ENCODE measurements around the gene ABCC1. TPM values are rescaled to one million over a fixed set of nuclear protein-coding genes. Genes with fewer than 3 reads are reported as not detected.
A peak's percentile ranks its signal among the peaks of the same experiment; 100 is the strongest.

Gene ABCC1
- total RNA-seq, 6 experiments from 2014 or later, result 49.3 to 63.6 (median 57.1) TPM

GRCh38 chr16:15993128-15993527, 43.7 kb downstream of the ABCC1 start:
- Mint-ChIP-seq H3K9me3 (no peaks in the 10 kb centered on the region), H3K27ac (peak overlapping the region; percentile 28; the same call in 1 of the 2 replicates), H3K4me3 (no peak overlapping the region), H3K27me3 (ENCODE audit: insufficient read depth) (no peaks in the 10 kb centered on the region), H3K4me1 (ENCODE audit: low read depth) (peaks cover 81% of the 10 kb centered on the region), H3K36me3 (ENCODE audit: low read depth) (peaks cover 13% of the 10 kb centered on the region)
- DNase-seq, result no peak
- no peak for TF ChIP-seq CTCF (IDR thresholded peaks at IDR 0.05)

DNA sequence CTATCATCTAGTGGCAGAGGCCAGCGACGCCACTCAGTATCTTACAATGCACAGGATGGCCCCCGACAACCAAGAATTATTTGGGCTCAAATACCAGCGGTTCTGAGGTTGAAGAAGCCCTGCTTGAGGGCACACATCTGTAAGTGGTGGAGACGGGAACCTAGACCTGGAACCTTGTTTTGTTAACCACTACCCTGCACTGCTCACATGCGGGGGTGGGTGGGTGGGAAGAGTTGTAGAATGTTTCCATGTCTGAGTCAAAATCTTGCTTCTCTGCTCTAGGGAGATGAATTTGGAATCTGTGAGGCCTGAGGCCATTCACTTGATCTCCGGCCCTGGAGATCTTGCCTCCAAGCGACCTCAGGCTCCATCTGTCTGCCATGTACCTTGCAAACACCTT, 44.1 kb downstream of the ABCC1 start:
- H3K27me3 Mint-ChIP-seq (ENCODE audit: insufficient read depth), result no peaks in the 10 kb centered on the region
- peaks cover 13% of the 10 kb centered on the region for H3K36me3 Mint-ChIP-seq (ENCODE audit: low read depth)
- H3K9me3 Mint-ChIP-seq, result no peaks in the 10 kb centered on the region
- H3K4me1 Mint-ChIP-seq (ENCODE audit: low read depth), result peaks cover 81% of the 10 kb centered on the region
- TF ChIP-seq CTCF (IDR thresholded peaks at IDR 0.05), result no peak
- DNase-seq, result no peak
- H3K4me3 Mint-ChIP-seq, result no peak overlapping the region
- H3K27ac Mint-ChIP-seq, result peak overlapping the region; percentile 65

- H3K4me3 Mint-ChIP-seq, result peak overlapping the region; percentile 24; the same call in 1 of the 2 replicates
- peak overlapping the region; percentile 65 for H3K27ac Mint-ChIP-seq
Observed at GRCh38 chr16:15993946-15994665, 44.7 kb downstream of the ABCC1 start.

DNA sequence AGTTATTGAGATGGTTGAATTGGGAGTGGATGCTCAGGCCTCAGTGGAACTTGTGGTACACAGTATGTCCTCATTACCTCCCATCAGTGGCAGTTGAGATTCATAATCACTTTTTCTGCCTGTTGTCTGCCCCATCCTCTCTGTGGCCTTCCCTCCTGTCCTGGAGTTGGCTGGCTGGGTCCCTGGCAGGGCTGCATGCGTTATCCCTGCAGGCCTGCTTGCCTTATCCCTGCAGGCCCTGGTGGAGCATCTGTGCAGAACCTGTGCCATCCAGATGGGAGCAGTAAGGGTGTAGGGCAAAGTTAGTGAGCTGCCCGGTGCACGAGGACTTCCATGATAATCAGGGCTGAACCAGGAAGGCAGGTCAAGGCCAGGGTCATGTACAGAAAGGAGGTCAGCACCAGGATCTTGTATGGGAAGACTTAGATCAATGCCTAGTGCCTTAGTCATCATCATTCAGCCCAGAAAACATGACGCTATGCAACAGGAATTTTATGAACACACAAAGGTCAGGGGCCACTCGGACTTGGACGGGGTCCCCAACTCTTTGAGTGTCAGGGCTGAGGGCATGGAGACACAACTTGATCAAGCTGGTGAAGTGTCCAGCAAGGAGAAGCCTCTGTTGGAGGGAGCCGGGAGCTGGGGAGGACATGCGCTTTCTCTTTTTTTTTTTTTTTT, 47.2 kb downstream of the ABCC1 start:
- peak; percentile 89 for DNase-seq
- no peaks in the 10 kb centered on the region for H3K27me3 Mint-ChIP-seq (ENCODE audit: insufficient read depth)
- H3K36me3 Mint-ChIP-seq (ENCODE audit: low read depth), result peaks cover 22% of the 10 kb centered on the region
- H3K27ac Mint-ChIP-seq, result peak overlapping the region; percentile 95
- H3K4me1 Mint-ChIP-seq (ENCODE audit: low read depth), result peaks cover 76% of the 10 kb centered on the region
- peak overlapping the region; percentile 47 for H3K4me3 Mint-ChIP-seq
- TF ChIP-seq CTCF (IDR thresholded peaks at IDR 0.05), result no peak
- no peaks in the 10 kb centered on the region for H3K9me3 Mint-ChIP-seq

More at GRCh38 chr16:15993946-15994665, 44.7 kb downstream of the ABCC1 start:
- H3K4me1 Mint-ChIP-seq (ENCODE audit: low read depth), result peaks cover 78% of the 10 kb centered on the region
- H3K9me3 Mint-ChIP-seq, result no peaks in the 10 kb centered on the region
- H3K36me3 Mint-ChIP-seq (ENCODE audit: low read depth), result peaks cover 13% of the 10 kb centered on the region
- no peak for DNase-seq
- TF ChIP-seq CTCF (IDR thresholded peaks at IDR 0.05), result no peak
- H3K27me3 Mint-ChIP-seq (ENCODE audit: insufficient read depth), result no peaks in the 10 kb centered on the region

DNA sequence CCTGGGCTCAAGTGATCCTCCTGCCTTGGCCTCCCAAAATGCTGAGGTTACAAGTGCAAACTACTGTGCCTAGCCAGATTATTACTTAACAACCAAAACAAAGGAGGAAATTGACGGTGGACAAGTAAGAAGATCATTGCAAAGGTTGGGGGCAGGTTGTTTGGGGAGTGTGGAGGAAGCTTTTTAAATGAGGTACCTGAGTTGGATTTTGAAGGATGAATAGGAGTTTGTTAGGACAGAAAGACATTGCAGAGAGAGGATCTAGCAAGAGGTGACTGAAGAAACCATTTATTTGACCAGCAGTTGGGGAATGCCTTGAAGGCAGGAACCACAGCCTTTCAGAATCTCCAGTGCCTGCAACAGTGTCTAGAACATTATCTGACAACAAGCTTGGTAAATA, 51.3 kb downstream of the ABCC1 start:
- Mint-ChIP-seq H3K36me3 (ENCODE audit: low read depth) (peaks cover 26% of the 10 kb centered on the region), H3K4me1 (ENCODE audit: low read depth) (peaks cover 79% of the 10 kb centered on the region), H3K4me3 (no peak overlapping the region), H3K27me3 (ENCODE audit: insufficient read depth) (no peaks in the 10 kb centered on the region; the same call in 1 of the 2 replicates), H3K27ac (peak overlapping the region; percentile 30; the same call in 1 of the 2 replicates), H3K9me3 (no peaks in the 10 kb centered on the region)
- no peak for TF ChIP-seq CTCF (IDR thresholded peaks at IDR 0.05)
- no peak for DNase-seq
